HEK293 (cell line): Measurements from ENCODE around the gene C3.

Experiments used
- CTCF ChIA-PET: fragments of 350-600 bp; formaldehyde crosslinking; extraction: SDS; loops from one replicate; lab custom pipeline; 2021; ENCODE audit warnings: antibody characterized with exemption; lab: Yijun Ruan, JAX
- POLR2A ChIA-PET: fragments of 300-600 bp; formaldehyde crosslinking; extraction: SDS; loops from one replicate; lab custom pipeline; 2020; ENCODE audit warnings: antibody characterized with exemption, inconsistent platforms; lab: Yijun Ruan, JAX
- H3K27ac ChIP-seq: fragments of 200-500 bp; sonication (Bioruptor generic); 2 replicates; pipeline ENCODE4 v1.5.1; 2014; ENCODE audit warnings: low read depth, low read length, control low read depth, inconsistent platforms; ENCODE audit errors: extremely low read depth
- H3K36me3 ChIP-seq, 2 experiments: fragments of 200-500 bp in 1 of 2; sonication (Bioruptor generic) in 1 of 2; 1 replicate in 1 of 2; 2 replicates in 1 of 2; pipeline ENCODE4 v1.5.1; 2014 to 2017; ENCODE audit warnings: inconsistent platforms in 2 of 2, low read length in 2 of 2; ENCODE audit not compliant: control insufficient read depth in 2 of 2, insufficient read depth in 1 of 2
- H3K4me1 ChIP-seq: fragments of 200-500 bp; sonication (Bioruptor generic); 2 replicates; pipeline ENCODE4 v1.5.1; 2014; ENCODE audit warnings: mild to moderate bottlenecking, low read length, inconsistent platforms; ENCODE audit not compliant: control insufficient read depth, insufficient read depth
- H3K4me3 ChIP-seq: 2 replicates; pipeline ENCODE4 v1.5.1; 2011; ENCODE audit warnings: low read depth, mild to moderate bottlenecking, control low read depth, low read length, moderate library complexity
- H3K9me3 ChIP-seq: fragments of 200-500 bp; sonication (Bioruptor generic); 2 replicates; pipeline ENCODE4 v1.5.1; 2014; ENCODE audit warnings: low read depth, low read length, inconsistent platforms; ENCODE audit not compliant: control insufficient read depth, insufficient read depth
- IKZF3 ChIP-seq: fragments of 450-650 bp; IDR thresholded peaks from 2 replicates; pipeline ENCODE4 v1.5.0; 2018; ENCODE audit warnings: missing biosample characterization, mild to moderate bottlenecking, missing genetic modification characterization, moderate library complexity
- RBAK ChIP-seq: fragments of 450-650 bp; formaldehyde crosslinking; IDR thresholded peaks from 2 replicates; pipeline ENCODE4 v1.5.1; 2016; ENCODE audit warnings: missing biosample characterization, missing genetic modification characterization
- SETDB1 ChIP-seq: IDR thresholded peaks from one replicate; pipeline ENCODE4 v1.6.1; 2017; ENCODE audit warnings: mild to moderate bottlenecking, low read length, moderate library complexity, mixed read lengths; ENCODE audit not compliant: insufficient read length
- SP7 ChIP-seq: fragments of 450-650 bp; formaldehyde crosslinking; IDR thresholded peaks from 2 replicates; pipeline ENCODE4 v1.5.1; 2016; ENCODE audit warnings: missing biosample characterization, missing genetic modification characterization
- YY1 ChIP-seq: fragments of 450-650 bp; formaldehyde crosslinking; IDR thresholded peaks from 2 replicates; pipeline ENCODE4 v1.5.1; 2018; ENCODE audit warnings: missing biosample characterization, missing genetic modification characterization
- ZEB2 ChIP-seq: fragments of 450-650 bp; formaldehyde crosslinking; IDR thresholded peaks from 2 replicates; pipeline ENCODE4 v1.5.1; 2016; ENCODE audit warnings: missing biosample characterization, missing genetic modification characterization
- ZNF138 ChIP-seq: fragments of 450-650 bp; formaldehyde crosslinking; IDR thresholded peaks from 2 replicates; pipeline ENCODE4 v1.5.1; 2016; ENCODE audit warnings: missing biosample characterization, missing genetic modification characterization, borderline replicate concordance
- ZNF239 ChIP-seq: fragments of 450-650 bp; formaldehyde crosslinking; IDR thresholded peaks from 2 replicates; pipeline ENCODE4 v1.5.1; 2016; ENCODE audit warnings: missing biosample characterization, missing genetic modification characterization
- ZNF48 ChIP-seq: fragments of 450-650 bp; formaldehyde crosslinking; IDR thresholded peaks from 2 replicates; pipeline ENCODE4 v1.5.1; 2016; ENCODE audit warnings: missing biosample characterization, missing genetic modification characterization
- ZNF510 ChIP-seq: fragments of 450-650 bp; formaldehyde crosslinking; IDR thresholded peaks from 2 replicates; pipeline ENCODE4 v1.5.1; 2018; ENCODE audit warnings: mild to moderate bottlenecking, missing genetic modification characterization, missing biosample characterization; ENCODE audit not compliant: insufficient replicate concordance
- ZNF529 ChIP-seq: fragments of 450-650 bp; formaldehyde crosslinking; IDR thresholded peaks from 2 replicates; pipeline ENCODE4 v1.5.1; 2017; ENCODE audit warnings: missing genetic modification characterization, missing biosample characterization; ENCODE audit not compliant: insufficient replicate concordance
- ZNF530 ChIP-seq: fragments of 450-650 bp; formaldehyde crosslinking; IDR thresholded peaks from 2 replicates; pipeline ENCODE4 v1.5.1; 2016; ENCODE audit warnings: low read depth, missing biosample characterization, missing genetic modification characterization
- ZNF548 ChIP-seq: fragments of 450-650 bp; formaldehyde crosslinking; IDR thresholded peaks from 2 replicates; pipeline ENCODE4 v1.5.1; 2016; ENCODE audit warnings: missing biosample characterization, missing genetic modification characterization
- ZNF658 ChIP-seq: fragments of 450-650 bp; formaldehyde crosslinking; IDR thresholded peaks from 2 replicates; pipeline ENCODE4; 2016; ENCODE audit warnings: missing biosample characterization, missing genetic modification characterization
- ZXDB ChIP-seq: fragments of 450-650 bp; formaldehyde crosslinking; IDR thresholded peaks from 2 replicates; pipeline ENCODE4 v1.5.1; 2016; ENCODE audit warnings: missing biosample characterization, missing genetic modification characterization
- TF ChIP-seq, protein P1 (sequence below): fragments of 450-650 bp; formaldehyde crosslinking; IDR thresholded peaks from 2 replicates; pipeline ENCODE4 v1.5.1; 2016; ENCODE audit warnings: missing biosample characterization, missing genetic modification characterization
- TF ChIP-seq, protein P2 (sequence below): fragments of 450-650 bp; formaldehyde crosslinking; IDR thresholded peaks from 2 replicates; pipeline ENCODE4 v1.5.1; 2016; ENCODE audit warnings: missing biosample characterization, missing genetic modification characterization, low read depth
- TF ChIP-seq, protein P3 (sequence below): fragments of 450-650 bp; formaldehyde crosslinking; IDR thresholded peaks from 2 replicates; pipeline ENCODE4 v1.5.1; 2016; ENCODE audit warnings: missing biosample characterization, missing genetic modification characterization
- TF ChIP-seq, protein P4 (sequence below): fragments of 450-650 bp; formaldehyde crosslinking; optimal IDR thresholded peaks from 2 replicates; pipeline ENCODE3; 2016; ENCODE audit warnings: missing biosample characterization, mild to moderate bottlenecking, missing genetic modification characterization

C3 gene

DNA sequence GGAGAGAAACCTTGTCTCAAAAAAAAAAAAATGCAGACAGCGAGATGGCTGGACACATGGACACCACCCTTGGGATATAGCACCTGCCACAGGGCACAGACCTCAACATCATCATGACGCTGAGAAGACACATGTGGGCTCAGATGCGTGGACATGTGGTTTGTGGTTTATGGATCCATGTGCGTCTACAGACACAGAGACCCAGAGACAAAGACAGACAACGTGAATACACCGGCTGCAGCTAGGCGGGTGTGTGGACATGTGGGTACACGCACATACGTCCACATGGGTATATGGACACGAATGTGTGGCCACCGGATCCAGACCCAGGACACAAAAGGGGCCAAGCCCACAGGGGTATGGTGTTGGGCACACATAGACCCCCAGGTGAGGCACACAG is 51.8 kb downstream of the C3 start (continued):
- TF ChIP-seq SETDB1, result no peak
- TF ChIP-seq ZNF510 (tag by site-specific recombination), result no peak

DNA sequence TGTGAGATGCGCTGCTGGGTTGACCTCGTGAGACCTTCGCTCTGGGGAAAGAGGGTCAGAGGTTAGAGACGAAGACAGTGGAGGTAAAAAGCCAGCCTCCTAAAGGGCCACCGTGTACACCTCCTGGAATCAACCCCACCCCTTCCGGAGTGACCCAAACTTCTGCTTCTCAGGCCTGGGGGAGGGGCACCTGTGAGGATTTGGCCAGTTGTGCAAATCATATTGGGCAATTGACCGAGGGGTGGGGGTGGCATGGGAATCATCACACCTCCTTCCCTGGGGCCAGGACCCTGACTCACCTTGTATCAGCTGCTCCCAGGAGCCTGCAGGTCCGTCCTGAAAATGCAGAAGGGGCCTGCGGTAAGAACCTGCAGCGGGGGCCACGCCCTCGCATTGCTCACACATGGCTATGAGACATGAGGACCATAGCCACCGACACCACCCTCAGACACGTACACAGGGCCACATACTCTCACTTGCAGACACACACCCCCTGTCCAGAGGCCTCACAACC is 53.3 kb downstream of the C3 start:
- POLR2A ChIA-PET, result no interaction called here

More for the DNA sequence above, 53.3 kb downstream of the C3 start:
- CTCF ChIA-PET, result no interaction called here
- Histone ChIP-seq H3K4me1 (no peaks in the 10 kb centered on the region), H3K27ac (no peak overlapping the region), H3K9me3 (no peaks in the 10 kb centered on the region), H3K4me3 (no peak overlapping the region), H3K36me3 (no peaks in the 10 kb centered on the region)
- TF ChIP-seq ZNF48 (tag by site-specific recombination) (no peak), RBAK (no peak), ZNF138 (tag by site-specific recombination) (no peak), ZNF548 (no peak), ZNF529 (no peak), ZNF239 (tag by site-specific recombination) (no peak), YY1 (tag by site-specific recombination) (no peak), ZNF530 (tag by site-specific recombination) (no peak), ZEB2 (tag by site-specific recombination) (no peak), SP7 (tag by site-specific recombination) (no peak), ZNF658 (tag by site-specific recombination) (no peak), ZXDB (no peak), IKZF3 (no peak)
- TF ChIP-seq, protein P1, sequence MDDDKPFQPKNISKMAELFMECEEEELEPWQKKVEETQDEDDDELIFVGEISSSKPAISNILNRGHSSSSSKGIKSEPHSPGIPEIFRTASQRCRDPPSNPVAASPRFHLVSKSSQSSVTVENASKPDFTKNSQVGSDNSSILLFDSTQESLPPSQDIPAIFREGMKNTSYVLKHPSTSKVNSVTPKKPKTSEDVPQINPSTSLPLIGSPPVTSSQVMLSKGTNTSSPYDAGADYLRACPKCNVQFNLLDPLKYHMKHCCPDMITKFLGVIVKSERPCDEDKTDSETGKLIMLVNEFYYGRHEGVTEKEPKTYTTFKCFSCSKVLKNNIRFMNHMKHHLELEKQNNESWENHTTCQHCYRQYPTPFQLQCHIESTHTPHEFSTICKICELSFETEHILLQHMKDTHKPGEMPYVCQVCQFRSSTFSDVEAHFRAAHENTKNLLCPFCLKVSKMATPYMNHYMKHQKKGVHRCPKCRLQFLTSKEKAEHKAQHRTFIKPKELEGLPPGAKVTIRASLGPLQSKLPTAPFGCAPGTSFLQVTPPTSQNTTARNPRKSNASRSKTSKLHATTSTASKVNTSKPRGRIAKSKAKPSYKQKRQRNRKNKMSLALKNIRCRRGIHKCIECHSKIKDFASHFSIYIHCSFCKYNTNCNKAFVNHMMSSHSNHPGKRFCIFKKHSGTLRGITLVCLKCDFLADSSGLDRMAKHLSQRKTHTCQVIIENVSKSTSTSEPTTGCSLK, result no peak
- TF ChIP-seq, protein P2, sequence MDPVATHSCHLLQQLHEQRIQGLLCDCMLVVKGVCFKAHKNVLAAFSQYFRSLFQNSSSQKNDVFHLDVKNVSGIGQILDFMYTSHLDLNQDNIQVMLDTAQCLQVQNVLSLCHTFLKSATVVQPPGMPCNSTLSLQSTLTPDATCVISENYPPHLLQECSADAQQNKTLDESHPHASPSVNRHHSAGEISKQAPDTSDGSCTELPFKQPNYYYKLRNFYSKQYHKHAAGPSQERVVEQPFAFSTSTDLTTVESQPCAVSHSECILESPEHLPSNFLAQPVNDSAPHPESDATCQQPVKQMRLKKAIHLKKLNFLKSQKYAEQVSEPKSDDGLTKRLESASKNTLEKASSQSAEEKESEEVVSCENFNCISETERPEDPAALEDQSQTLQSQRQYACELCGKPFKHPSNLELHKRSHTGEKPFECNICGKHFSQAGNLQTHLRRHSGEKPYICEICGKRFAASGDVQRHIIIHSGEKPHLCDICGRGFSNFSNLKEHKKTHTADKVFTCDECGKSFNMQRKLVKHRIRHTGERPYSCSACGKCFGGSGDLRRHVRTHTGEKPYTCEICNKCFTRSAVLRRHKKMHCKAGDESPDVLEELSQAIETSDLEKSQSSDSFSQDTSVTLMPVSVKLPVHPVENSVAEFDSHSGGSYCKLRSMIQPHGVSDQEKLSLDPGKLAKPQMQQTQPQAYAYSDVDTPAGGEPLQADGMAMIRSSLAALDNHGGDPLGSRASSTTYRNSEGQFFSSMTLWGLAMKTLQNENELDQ (tag by site-specific recombination), result no peak
- TF ChIP-seq, protein P3, sequence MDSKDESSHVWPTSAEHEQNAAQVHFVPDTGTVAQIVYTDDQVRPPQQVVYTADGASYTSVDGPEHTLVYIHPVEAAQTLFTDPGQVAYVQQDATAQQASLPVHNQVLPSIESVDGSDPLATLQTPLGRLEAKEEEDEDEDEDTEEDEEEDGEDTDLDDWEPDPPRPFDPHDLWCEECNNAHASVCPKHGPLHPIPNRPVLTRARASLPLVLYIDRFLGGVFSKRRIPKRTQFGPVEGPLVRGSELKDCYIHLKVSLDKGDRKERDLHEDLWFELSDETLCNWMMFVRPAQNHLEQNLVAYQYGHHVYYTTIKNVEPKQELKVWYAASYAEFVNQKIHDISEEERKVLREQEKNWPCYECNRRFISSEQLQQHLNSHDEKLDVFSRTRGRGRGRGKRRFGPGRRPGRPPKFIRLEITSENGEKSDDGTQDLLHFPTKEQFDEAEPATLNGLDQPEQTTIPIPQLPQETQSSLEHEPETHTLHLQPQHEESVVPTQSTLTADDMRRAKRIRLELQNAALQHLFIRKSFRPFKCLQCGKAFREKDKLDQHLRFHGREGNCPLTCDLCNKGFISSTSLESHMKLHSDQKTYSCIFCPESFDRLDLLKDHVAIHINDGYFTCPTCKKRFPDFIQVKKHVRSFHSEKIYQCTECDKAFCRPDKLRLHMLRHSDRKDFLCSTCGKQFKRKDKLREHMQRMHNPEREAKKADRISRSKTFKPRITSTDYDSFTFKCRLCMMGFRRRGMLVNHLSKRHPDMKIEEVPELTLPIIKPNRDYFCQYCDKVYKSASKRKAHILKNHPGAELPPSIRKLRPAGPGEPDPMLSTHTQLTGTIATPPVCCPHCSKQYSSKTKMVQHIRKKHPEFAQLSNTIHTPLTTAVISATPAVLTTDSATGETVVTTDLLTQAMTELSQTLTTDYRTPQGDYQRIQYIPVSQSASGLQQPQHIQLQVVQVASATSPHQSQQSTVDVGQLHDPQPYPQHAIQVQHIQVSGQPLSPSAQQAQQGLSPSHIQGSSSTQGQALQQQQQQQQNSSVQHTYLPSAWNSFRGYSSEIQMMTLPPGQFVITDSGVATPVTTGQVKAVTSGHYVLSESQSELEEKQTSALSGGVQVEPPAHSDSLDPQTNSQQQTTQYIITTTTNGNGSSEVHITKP (tag by site-specific recombination), result no peak
- TF ChIP-seq, protein P4, sequence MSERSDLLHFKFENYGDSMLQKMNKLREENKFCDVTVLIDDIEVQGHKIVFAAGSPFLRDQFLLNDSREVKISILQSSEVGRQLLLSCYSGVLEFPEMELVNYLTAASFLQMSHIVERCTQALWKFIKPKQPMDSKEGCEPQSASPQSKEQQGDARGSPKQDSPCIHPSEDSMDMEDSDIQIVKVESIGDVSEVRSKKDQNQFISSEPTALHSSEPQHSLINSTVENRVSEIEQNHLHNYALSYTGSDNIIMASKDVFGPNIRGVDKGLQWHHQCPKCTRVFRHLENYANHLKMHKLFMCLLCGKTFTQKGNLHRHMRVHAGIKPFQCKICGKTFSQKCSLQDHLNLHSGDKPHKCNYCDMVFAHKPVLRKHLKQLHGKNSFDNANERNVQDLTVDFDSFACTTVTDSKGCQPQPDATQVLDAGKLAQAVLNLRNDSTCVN (tag by site-specific recombination), result no peak
